Measurements from ENCODE around the gene NAA50.

The NAA50 gene

DNA sequence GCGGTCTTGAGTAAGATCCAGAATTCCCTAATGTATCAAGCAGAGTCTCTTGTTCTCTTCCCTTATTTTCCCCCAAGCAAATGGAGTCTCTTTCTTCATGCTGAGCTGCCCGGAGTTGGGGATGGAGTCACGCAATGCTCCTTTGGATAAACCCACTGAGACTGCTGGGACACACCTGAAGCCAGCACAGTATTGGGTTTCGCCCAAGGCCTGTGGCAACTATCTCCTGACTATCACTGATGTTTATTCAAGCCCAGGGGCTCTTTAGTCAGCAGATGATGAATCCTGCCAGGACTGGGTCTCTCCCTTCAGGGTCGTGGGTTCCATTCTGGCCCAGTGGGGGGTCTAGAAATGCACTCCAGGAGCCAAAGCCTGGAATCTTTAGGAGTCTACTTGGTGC is 60.9 kb downstream of the NAA50 start:
- DNase-seq = no peak

DNA sequence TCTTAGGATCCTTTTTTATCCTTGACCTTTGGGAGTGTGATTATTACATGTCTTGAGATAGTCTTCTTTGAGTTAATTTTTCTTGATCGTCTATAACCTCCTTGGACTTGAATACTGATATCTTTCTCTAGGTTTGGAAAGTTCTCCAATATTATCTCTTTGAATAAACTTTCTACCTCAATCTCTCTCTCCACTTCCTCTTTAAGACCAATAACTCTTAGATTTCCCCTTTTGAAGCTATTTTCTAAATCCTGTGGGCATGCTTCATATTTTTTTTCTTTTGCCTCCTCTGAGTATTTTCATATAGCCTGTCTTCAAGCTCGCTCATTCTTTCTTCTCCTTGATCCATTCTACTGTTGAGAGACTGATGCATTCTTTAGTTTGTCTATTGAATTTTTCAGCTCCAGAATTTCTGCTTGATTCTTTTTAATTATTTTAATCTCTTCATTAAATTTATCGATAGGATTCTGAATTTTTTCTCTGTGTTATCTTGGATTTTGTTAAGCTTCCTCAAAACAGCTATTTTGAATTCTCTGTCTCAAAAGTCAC is 61.7 kb downstream of the NAA50 start:
- no peak for DNase-seq

DNA sequence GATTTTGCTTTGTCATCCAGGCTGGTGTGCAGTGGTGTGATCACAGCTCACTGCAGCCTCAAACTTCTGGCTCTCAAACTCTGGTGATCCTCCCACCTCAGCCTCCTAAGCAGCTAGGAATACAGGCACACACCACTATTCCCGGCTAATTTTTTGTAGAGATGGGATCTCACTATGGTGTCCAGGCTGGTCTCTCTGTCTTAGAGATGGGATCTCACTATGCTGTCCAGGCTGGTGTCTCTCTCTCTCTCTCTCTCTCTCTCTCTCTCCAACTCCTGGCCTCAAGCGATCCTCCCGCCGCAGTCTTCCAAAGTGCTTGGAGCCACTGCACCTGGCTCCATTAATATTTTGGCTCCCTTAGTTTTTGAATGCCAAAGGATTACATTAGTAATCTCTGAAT is 67.3 kb downstream of the NAA50 start:
- no peak for DNase-seq

DNA sequence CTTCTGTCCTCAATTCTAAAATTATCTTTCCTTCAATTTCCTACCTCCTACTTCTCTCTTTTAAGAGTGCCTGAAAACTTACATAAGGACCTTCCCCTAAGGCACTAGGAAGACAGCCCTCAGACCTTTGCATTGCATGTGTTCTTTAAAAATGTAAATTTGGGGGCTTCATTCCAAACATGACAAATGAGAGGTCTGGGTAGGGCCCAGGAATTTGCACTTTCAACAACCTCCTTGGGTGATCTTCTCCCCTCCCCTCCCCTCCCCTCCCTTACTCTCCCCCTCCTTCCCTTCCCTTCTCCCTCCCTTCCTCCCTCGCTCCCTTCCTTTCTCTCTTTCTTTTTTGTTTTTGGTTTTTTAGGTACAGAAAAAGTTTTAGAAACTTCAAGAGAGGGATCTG is 68.3 kb downstream of the NAA50 start:
- DNase-seq = no peak

DNA sequence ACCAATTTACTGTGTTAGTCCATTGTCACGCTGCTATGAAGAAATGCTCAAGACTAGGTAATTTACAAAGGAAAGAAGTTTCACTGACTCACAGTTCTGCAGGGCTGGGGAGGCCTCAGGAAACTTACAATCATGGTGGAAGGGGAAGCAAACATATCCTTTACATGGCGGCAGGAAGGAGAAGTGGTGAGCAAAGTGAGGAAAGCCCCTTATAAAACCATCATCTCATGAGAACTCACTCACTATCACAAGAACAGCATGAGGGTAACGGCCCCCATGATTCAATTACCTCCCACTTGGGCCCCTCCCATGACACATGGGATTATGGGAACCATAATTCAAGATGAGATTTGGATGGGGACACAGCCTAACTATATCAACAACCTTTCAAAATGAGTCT is 69.8 kb downstream of the NAA50 start:
- DNase-seq = peak in 1 of 2 donors; percentile 23

DNA sequence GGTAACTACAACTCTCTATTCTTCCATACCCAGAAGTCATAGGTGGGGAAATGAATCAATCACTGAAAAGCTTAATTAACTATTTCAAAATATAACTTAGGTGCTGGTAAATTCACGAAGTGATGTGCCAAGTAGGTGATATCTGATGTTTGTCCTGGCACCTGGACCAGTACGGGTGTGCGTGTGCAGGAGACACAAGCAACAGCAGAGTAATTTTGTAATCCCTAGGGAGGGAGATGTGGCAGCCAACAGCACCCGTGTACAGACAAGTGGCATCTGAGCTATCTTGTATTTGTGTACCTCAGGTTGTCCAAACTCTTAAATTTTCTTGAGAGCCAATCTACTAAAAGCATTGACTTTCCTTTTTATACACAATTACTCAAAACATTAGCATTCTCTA is 72.5 kb downstream of the NAA50 start:
- DNase-seq = no peak

DNA sequence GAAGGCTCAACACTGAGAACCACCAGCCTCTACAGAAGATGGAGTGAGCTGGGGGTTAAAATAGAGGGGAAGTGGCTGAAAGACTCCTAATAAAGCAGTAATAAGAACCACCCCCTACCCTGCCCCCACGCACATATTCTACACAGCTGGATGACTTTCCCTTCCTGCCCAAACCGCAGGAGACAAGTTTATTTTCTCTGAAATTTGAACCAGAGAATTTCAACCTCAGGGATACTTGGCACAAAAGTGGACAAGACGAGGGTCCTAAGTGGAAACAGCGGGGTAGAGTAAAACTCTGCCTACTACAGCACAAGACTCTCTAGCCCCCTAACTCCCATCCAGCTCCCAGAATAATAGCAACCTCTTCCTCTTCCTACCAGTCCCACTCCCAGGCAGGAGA is 78.0 kb downstream of the NAA50 start:
- DNase-seq = no peak
